ENCODE results near the gene PRM2. TPM values are rescaled to one million over a fixed set of nuclear protein-coding genes. Genes with fewer than 3 reads are reported as not detected.

PRM2 gene
- total and polyA plus RNA-seq, 2 donors (not counting 3 experiments of a cell fraction or from before 2014, with no cell fraction given), result not detected

- no peak overlapping the region for H3K9ac ChIP-seq (replicated peaks; ENCODE audit: extremely low read depth, insufficient read depth, low read length)
- DNase-seq (ENCODE audit: low read depth, low spot score) (peak; percentile 66), FAIRE-seq (peak; percentile 55)
- no TSS peak for BruUV-seq (replicated peaks)
- no peak overlapping the region for H3K4me3 ChIP-seq (replicated peaks in 1 of 3; ENCODE audit: insufficient read depth in 1 of 3, low read depth in 1 of 3, low read length in 3 of 3)
- no peaks in the 10 kb centered on the region for H3K9me3 ChIP-seq (replicated peaks; ENCODE audit: control insufficient read depth, insufficient read depth, low read length)
- POLR2A ChIA-PET, result no interaction called here
- H2AFZ ChIP-seq (ENCODE audit: low read depth, low read length), result peak overlapping the region; percentile 83
- H3K36me3 ChIP-seq (ENCODE audit: control insufficient read depth in 2 of 2, extremely low read depth in 1 of 2, insufficient read depth in 2 of 2, low read length in 2 of 2), result no peaks in the 10 kb centered on the region
- no peak overlapping the region for H3K4me2 ChIP-seq (ENCODE audit: insufficient read depth, low read length)
- CTCF ChIA-PET, result no interaction called here
- no peaks in the 10 kb centered on the region for H3K79me2 ChIP-seq (ENCODE audit: control insufficient read depth, insufficient read depth, low read length)
- no peaks in the 10 kb centered on the region for H3K9me1 ChIP-seq (replicated peaks; ENCODE audit: control insufficient read depth, extremely low read depth, insufficient read depth, low read length)
- TF ChIP-seq JUN (IDR thresholded peaks at IDR 0.05; ENCODE audit: borderline replicate concordance, insufficient read depth, insufficient read length, low read depth) (no peak), POLR2AphosphoS5 (IDR thresholded peaks at IDR 0.05; ENCODE audit: insufficient read depth, low read depth, low read length) (no peak), EZH2 (IDR thresholded peaks at IDR 0.05; ENCODE audit: borderline replicate concordance, low read depth, low read length, severe bottlenecking) (no peak), GATA2 (IDR thresholded peaks at IDR 0.05; ENCODE audit: insufficient read depth, insufficient read length, low read depth, low read length) (no peak), MYC (IDR thresholded peaks at IDR 0.05; ENCODE audit: low read depth, low read length) (no peak), POLR2A (IDR thresholded peaks at IDR 0.05; ENCODE audit: low read depth, low read length) (no peak), CTCF (IDR thresholded peaks at IDR 0.05; ENCODE audit: extremely low read depth in 1 of 2, insufficient read depth in 1 of 2, low read depth in 1 of 2, low read length in 2 of 2) (no peak), FOS (IDR thresholded peaks at IDR 0.05; ENCODE audit: borderline replicate concordance, insufficient read depth, low read length) (no peak)
- TF ChIP-seq, protein P1, sequence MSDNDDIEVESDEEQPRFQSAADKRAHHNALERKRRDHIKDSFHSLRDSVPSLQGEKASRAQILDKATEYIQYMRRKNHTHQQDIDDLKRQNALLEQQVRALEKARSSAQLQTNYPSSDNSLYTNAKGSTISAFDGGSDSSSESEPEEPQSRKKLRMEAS (IDR thresholded peaks at IDR 0.05; ENCODE audit: insufficient read depth, insufficient read length), result no peak
- no peaks in the 10 kb centered on the region for H3K4me1 ChIP-seq (ENCODE audit: control insufficient read depth, extremely low read depth, insufficient read depth, low read length)
- dilution Hi-C loops (cut with MboI; ENCODE audit: extremely low pct_ligation_motif_present, low sequenced_read_pairs) (no loop called here), intact Hi-C loops (cut with micrococcal nuclease) (no loop called here)
- H4K20me1 ChIP-seq (replicated peaks; ENCODE audit: control insufficient read depth, extremely low read depth, insufficient read depth, low read length), result no peaks in the 10 kb centered on the region
- H3K27me3 ChIP-seq (ENCODE audit: control insufficient read depth in 2 of 2, insufficient read depth in 2 of 2, low read length in 2 of 2), result no peaks in the 10 kb centered on the region
- H3K27ac ChIP-seq (ENCODE audit: insufficient read depth, low read depth, low read length), result no peak overlapping the region
These were observed 27.3 kb upstream of the PRM2 start for GRCh38 chr16:11303405-11304138.

Measured in endothelial cell of umbilical vein (primary cell).